ENCODE data around the gene RPL10.

DNA sequence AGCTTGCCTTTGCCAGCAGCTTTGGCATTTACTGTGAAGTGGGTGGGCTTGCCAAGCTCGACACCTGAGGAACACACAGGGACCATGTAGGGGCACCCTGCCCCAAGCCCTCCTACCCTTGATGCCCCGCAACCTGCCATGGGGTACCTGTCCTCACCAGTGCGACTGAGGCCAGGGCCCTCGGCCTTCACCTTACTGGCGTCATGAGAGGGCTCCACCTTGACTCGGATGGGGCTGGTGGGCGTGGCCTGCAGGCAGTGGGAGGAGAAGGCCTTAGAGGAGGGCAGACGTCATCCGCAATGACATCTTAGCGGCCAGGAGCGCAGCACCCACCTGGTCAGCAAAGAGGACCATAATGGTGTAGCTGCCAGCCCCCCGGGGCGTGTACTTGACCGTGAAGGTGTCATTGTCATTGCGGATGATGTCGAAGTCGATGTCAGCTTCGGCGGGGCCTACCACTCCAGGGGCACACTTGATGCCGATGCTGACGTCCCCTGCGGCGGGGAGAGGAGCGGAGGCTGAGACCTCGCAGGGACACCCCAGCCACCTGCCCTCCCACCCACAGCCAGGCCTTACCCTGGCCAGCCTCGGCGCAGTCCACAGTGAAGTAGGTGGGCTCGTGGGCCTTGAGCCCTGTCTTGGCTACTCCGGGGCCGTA is 36.0 kb upstream of the RPL10 start:
- TF ChIP-seq, protein P1, sequence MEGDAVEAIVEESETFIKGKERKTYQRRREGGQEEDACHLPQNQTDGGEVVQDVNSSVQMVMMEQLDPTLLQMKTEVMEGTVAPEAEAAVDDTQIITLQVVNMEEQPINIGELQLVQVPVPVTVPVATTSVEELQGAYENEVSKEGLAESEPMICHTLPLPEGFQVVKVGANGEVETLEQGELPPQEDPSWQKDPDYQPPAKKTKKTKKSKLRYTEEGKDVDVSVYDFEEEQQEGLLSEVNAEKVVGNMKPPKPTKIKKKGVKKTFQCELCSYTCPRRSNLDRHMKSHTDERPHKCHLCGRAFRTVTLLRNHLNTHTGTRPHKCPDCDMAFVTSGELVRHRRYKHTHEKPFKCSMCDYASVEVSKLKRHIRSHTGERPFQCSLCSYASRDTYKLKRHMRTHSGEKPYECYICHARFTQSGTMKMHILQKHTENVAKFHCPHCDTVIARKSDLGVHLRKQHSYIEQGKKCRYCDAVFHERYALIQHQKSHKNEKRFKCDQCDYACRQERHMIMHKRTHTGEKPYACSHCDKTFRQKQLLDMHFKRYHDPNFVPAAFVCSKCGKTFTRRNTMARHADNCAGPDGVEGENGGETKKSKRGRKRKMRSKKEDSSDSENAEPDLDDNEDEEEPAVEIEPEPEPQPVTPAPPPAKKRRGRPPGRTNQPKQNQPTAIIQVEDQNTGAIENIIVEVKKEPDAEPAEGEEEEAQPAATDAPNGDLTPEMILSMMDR (IDR thresholded peaks at IDR 0.05; ENCODE audit: low read depth, low read length), result no peak
- no peak for TF ChIP-seq EZH2phosphoT487 (IDR thresholded peaks at IDR 0.05; ENCODE audit: low read depth)
